COLO829 (cell line): ENCODE measurements around the gene ZNF629.
A peak's percentile ranks its signal among the peaks of the same experiment; 100 is the strongest.
"Not testable (repeated sequence)": the region's sequence is repeated elsewhere in the genome, so short reads cannot be mapped to it uniquely, and the experiment has no call there.

Experiments used
- DNase-seq: peaks from one replicate; pipeline ENCODE4 v3.0.0; 2012; ENCODE audit warnings: low spot score

ZNF629 gene

DNA sequence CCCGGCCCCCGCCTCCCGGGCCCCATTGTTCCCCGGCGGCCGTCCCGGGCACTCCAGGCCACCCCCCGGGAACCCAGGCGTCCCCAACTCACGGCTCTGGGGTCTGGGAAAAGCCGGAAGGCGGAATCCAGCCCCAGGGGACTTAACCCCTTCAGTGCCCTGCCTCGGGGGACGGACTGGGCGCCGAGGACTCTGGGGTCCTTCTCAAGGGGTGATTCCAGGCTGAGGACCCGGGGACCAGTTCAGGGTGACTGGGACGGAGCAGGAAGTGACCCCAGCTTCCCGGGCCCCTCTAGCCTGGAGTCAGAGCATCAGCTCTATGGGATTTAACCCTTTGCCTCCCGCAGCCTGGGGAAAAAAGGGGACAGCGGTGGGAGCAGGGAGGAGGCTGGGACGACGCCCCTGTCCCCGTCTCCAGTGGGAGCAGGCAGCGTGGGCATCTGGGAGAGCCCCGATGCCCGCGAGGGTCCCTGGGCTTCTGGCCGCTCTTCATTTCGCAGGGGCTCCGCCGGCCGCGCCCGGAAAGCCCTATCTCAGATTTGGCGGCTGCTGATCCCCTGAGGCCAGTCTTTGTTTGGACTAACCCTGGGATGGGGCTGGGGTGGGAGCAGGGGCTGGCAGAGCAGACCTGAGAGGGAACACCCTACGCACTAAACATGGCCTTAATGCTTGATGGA is at the start of gene ZNF629:
ZNF629 (minus strand) TSS at position 270 of the 677 bp plus-strand sequence. CDS start 2,723 bp downstream, outside the sequence.
- DNase-seq = peak; percentile 54

DNA sequence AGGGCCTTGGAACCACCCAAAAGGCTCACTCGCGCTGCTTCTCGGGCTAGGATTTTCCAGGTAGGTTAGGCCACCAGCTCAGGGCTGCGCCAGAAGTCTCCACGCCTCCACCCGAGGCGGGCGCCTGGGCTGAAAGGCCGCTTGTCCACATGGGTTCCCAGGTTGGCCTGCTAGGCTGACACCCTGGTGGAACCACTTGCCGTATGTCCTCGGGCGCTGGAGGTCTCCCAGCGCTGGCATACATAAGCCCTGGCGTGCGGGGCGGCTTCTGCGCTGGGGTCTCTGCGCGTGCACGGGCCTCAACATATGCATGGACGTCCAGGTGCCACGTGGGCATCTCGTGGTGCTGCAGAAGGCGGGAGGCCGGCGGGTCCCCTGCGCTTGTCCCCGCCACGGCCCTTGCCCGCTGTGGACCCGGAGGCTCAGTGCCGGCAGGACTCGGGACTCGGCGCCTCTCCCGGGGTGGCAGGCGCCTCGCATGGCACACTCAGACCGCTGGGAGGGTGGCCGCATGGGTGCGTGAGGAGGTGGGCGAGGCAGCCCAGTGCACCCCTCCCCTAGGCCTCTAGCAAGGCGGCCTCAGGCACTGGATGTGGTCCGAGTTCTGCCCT is 47.2 kb upstream of the ZNF629 start:
- no peak for DNase-seq

DNA sequence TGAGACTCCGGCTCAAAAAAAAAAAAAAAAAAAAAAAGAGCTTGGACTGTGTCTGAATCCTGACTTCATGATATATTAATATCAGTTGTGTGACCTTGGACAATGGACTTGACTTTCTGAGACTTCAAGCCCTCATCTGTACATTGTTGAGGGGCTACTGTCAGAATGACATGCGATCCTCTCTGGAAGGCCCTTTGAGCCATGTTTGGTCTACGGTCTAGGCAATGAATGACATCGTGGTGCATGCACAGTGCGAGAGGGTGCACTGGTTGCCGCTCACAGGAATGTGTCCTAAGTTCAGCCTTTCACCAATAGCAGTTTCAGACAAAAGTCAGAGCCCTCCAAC is 43.0 kb upstream of the ZNF629 start:
- no peak for DNase-seq

DNA sequence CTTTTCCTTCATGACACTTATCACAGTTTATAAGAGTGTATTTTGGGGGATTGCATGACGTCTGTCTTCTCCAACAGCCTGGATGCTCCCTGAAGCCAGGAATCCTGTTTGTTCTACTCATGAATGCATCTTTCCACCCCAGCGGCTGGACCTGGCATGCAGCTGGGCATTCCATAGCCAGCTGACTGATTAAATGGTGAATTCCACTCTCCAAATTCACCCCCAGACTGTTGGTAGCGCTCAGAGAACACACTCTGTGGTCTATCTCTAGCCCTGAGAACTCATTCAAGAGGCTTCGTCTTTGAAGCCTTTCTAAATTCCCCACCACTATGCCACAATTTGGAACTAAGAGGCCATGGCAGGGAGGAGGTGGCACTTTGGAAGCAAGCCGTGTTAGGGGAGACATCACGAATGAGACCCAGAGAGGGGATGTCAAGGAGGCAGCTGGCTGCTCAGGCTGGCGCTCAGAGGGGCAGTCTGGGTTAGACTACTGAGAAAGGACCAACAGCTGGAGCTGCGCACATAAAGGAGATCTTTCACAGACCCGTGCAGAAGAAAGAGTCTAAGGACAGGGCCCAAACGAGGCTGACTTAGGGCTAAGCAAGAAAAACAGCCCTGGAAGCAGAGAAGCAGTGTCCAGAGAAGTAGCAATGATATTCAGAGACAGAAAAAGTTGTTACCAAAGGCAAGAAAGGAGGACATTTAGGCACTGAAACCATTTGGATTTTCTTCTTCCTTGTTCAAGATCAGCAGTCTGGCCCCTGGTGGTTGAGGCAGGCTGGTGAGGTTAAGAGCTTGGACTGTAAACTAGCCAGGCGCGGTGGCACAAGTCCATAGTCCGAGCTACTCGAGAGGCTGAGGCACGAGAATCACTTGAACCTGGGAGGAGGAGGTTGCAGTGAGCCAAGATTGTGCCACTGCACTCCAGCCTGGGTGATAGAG is 42.4 kb upstream of the ZNF629 start:
- no peak for DNase-seq

DNA sequence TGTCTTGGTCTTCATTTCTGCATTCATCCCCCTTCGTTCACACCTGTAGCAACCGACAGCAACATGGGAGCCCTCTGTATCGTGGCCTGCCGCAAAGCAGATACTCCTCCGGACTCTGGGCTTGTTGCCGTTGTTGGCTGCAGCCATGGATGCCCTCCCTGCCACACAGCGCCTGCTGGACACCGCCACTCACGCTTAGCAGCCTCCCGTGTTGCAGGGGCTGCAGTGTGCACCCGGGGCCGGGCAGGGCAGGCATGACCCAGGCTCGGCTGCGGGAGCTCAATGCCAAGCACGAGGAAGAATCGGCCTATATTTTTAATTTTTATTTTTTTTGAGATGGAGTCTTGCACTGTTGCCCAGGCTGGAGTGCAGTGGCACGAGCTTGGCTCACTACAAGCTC is 34.9 kb upstream of the ZNF629 start:
- DNase-seq = no peak

DNA sequence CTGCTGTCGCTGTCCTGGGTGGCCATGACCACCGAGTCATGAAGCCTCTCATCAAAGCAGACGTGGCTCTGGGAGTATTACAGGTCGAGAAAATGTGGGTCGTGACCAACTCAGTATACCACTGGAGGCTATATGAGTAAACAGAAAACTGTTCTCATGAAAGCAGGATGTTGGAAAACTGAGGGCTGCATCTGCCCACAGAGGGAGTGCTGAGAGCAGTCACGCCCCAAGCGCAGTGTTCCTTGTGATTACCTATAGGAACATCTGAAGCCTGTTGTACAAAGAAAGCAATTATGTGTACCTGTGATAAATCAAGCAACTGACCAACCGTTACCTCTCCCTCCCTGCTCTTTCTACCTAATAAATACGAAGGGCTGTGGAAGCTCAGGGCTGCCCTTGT is 34.4 kb upstream of the ZNF629 start:
- not testable (repeated sequence) for DNase-seq

DNA sequence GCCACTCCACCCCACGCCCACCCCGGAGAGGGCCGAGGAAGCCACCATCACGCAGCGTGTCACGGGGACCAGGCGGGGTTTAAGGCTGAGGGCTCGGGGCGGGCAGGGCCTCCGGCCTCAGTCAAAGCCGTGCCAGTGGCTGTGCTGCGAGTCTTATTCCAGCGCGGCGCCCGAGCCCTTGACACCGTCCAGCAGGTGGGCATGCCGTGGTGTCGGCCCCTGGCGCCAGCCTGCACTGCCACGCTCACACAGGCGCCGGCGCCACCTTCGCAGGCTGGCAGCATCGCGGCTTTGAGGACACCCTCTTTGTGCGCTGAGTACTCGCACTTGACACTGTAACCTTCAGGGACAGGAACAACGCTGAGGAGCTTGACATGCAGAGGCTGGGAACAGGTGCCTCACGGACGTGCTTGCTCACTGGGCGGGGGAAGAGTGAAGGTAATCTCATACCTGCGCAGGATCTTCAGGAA is 34.0 kb upstream of the ZNF629 start:
- DNase-seq = no peak

DNA sequence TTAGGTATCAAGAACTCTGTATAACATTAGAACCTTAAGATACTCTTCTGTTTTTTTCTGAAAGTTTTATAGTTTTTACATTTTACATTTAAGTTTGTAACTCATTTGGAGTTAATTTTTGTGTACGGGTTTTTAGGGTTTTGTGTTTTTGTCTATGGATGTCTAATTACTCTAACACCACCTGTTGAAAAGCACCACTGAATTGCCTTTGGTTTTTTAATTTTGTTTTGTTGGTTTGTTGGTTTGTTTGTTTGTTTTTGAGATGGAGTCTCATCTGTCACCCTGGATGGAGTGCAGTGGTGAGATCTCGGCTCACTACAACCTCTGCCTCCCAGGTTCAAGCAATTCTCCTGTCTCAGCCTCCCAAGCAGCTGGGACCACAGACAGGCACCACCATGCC is 29.8 kb upstream of the ZNF629 start:
- no peak for DNase-seq

DNA sequence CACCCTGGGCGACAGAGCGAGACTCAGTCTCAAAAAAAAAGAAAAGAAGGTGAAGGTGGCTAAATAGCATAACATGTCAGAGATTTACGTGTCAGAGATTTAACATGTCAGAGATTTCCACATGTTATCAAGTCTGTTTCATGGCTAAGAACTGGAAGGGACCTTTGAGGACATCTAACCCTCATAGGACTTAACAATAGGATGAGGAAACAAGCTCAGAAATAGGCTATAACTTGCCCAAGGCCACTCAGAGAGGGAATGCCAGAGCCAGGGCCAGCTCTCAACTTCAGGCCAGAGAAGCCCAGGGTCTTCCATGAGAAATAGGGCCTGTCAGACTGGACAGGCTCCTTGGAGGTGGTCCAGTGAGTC is 26.8 kb upstream of the ZNF629 start:
- DNase-seq = no peak

DNA sequence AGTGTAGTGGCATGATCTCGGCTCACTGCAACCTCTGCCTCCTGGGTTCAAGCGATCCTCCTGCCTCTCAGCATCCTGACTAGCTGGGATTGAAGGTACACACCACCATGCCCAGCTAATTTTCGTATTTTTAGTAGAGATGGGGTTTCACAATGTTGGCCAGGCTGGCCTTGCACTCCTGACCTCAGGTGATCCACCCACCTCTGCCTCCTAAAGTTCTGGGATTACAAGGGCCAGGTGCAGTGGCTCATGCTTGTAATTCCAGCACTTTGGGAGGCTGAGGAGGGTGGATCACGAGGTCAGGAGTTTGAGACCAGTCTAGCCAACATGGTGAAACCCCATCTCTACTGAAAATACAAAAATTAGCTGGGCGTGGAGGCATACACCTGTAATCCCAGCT is 22.7 kb upstream of the ZNF629 start:
- not testable (repeated sequence) for DNase-seq

DNA sequence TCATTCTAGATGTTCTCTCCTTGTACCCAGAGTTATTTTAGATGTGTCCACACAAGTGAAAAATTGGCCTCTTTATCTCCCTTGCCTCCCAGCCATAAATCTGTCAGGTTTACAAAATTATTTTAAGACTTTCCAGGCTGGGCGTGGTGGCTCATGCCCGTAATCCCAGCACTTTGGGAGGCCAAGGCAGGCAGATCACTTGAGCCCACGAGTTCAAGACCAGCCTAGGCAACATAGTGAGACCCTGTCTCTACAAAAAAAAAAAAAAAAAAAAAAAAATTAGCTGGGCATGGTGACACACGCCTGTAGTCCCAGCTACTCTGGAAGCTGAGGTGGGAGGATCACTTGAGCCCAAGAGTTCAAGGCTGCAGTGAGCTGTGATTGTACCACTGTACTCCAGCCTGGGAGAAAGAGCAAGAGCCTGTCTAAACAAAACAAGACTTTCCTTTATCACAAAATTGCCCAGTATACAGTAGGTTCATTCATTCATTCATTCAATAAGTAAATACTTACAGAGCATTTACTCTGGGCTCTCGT is 22.0 kb upstream of the ZNF629 start:
- DNase-seq = not testable (repeated sequence)

DNA sequence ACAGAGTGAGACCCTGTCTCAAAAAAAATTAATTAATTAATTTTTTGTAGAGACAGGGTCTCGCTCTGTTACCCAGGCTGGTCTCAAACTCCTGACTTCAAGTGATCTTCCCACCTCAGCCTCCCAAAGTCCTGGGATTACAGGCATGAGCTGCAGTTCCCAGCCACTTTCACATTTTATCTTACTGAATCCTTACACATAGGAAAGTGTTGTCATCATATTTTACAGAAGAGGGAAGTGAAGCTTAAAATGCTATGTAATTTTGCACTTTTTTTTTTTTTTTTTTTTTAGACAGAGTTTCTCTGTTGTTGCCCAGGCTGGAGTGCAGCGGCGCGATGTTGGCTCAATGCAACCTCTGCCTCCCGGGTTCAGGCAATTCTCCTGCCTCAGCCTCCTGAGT is 21.1 kb upstream of the ZNF629 start:
- DNase-seq = no peak

DNA sequence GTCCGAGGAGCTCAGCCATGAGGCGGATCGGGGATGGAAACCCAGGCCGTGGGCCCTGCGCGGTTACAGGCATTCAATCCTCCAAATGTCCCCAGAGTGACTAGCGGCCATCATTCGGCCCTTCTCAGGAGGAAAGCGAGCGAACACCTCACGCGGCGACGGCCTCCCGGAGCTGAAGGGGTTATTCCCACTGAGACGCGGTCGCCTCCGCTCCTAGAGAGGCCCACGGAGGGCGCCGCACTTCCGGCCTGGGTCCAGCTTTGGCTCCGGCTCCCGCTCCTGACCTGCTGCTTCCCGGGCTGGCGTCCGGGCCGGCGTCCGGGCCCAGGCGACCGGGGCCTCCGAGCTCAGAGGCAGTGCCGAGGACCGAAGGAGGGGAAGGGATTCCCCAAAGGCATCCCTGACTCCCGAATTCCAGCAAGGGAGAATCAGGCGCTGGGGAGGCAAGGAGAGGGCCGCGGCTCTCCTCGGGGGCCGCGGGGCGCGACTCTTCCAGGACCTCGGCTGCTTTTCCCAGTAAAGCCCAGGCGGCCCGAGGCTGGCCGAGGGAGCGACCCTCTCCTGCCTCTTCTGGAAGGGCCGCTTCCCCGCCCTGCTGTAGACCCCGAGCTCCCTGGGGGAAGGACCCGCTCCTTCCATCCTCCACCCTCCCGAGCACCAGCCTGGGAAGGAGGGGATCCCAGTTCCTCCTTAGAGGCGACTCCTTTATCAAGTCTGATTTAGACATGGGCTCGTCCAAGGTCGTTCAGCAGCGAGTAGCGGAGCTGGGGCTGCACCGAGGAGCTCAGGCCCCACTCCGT is 18.6 kb upstream of the ZNF629 start:
- DNase-seq = peak; percentile 84

DNA sequence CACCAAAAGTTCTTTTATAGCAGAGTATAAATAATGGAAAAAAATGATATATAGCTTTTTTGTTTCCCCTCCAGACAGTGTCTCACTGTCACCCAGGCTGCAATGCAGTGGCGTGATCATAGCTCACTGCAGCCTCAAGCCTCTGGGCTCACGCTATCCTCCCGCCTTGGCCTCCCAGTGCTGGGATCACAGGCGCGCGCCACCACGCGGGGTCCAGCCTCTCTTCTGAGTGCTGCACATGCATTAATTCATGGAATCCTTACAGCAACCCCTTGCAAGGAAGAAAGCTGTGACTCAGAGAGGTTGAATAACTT is 18.0 kb upstream of the ZNF629 start:
- no peak for DNase-seq

DNA sequence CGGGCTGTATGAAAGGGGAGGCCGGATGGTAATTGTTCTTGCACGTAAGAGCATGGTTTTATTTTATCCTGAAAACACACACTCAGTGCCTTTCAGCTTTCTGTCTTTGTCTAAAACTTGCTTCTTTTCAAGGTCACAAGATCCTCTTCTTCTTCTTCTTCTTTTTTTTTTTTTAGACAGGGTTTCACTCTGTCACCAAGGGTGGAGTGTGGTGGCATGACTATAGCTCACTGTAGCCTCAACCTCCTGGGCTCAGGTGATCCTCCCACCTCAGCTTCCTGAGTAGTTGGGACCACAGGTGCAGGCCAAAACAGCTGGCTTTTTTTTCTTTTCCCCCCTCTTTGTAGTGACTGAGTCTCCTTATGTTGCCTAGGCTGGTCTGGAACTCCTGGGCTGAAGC is 15.9 kb upstream of the ZNF629 start:
- no peak for DNase-seq

DNA sequence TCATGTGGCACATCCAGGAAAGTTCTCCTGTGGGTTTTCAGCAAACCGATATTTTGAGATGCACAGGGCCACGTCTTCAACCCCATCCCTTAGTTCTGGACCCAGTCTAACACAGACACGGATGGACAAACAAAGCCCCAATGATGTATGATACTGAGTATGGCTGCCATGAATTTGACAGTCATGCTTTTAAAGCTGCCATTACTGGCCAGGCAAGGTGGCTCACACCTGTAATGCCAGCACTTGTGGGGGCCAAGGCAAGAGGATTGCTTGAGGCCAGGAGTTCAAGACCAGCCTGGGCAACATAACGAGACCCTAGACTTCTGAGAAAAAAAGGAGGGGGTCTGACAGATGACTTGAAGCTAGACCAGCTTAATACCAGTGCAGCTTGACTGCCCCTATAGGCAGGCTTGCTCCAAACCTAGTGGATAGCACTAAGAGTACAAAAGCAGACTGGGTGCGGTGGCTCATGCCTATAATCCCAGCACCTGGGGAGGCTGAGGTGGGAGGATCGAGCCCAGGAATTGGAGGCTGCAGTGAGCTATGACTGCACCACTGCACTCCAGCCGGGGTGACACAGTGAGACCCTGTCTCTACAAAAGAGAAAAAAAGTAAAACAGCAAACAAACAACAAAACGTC is 10.8 kb upstream of the ZNF629 start:
- DNase-seq = no peak

DNA sequence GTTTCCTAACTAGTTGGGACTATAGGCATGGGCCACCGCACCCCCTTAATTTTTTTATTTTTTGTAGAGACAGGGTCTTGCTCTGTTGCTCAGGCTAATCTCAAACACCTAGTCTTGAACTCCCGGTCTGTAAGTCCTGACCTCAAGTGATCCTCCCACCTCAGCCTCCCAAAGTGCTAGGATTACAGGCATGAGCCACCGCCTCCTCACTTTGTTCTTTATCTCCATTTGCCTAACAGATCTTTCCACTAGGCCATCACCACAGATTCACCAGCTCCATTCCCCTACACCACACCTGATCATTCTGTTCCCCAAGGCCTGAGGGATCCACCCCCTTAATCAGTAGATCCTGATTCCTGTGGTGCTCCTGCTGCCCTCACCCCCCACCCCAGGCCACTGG is 7.6 kb upstream of the ZNF629 start:
- no peak for DNase-seq

DNA sequence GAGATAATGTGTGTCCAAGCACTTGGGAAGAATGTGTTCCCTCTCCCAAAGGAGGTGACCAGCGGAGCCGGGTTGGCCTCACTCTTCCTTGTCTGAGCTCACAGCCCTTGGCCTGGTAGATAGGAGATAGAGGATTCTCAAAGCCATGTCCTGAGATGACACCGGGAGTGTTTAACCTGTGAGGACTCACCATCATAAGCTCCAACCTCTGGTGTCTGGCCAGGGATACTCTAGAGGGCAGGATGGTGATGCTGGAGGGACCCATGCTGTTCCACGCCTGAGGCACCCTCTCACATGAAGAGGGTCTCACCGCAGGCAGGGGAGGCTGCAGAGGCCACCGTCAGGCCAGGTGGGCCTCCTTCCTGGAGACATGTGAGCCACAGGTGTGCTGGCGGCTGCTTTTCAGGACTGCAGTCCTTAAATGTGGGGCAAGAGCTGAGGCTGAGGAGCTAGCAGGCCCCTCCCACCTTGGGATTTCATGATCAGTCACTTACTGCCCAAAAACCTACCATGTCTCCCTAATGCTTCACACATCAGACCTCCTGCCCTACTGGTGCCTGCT is 6.6 kb upstream of the ZNF629 start:
- DNase-seq = no peak

DNA sequence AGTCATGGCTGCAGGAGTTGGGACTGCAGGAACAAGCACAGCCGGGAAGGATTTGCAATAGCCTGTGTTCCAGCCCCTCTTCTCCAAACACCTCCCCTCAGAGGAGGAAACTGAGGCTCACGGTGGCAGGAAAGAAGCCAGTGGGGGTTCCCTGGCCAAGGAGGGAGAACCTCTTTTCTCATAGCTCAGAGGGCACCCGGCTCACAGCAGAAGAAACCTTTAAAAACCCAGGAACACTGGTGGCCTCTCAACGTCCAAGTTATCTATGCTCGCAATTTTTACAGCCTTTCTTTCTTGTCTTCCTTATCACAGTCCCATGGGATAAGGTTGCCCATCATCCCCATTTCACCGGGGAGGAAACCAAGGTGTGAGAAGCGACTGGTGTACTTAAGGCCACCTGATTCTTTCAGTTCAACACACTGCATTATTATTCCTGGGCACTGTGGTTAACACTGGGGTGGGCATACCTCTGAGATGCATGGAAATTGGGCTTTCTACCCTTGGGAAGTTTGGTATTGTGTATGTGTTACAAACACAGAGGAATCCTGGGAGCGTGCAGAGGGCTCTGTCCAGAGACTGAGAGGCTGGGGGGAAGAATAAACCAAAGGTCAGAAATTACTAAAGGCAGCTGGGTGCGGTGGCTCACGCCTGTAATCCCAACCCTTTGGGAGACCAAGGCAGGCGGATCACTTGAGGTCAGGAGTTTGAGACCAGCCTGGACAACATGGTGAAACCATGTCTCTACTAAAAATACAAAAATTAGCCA is 791 bp upstream of the ZNF629 start:
- DNase-seq = no peak
